ENCODE results near the gene SYVN1. TPM values are rescaled to one million over a fixed set of nuclear protein-coding genes. Genes with fewer than 3 reads are reported as not detected.

SYVN1 gene
- total RNA-seq, 1 donor from 2014 or later = 14.8 TPM

GRCh38 chr11:65172600-65172999 lies 38.3 kb upstream of the SYVN1 start:
- TF ChIP-seq CTCF (conservative IDR thresholded peaks at IDR 0.05; ENCODE audit: low read depth, low read length) = no peak
- H3K4me3 ChIP-seq (ENCODE audit: low read depth, low read length) = no peak overlapping the region
- no peak for DNase-seq (ENCODE audit: low read depth)

- H3K4me3 ChIP-seq (ENCODE audit: low read depth, low read length) = no peak within 1 kb of the TSS
- no peak for TF ChIP-seq CTCF (conservative IDR thresholded peaks at IDR 0.05; ENCODE audit: low read depth, low read length)
- no peak for DNase-seq (ENCODE audit: low read depth)
Observed at GRCh38 chr11:65170058-65170534, 35.8 kb upstream of the SYVN1 start, which contains the start of gene SPDYC. Gene SPDYC, plus strand, starts transcription at chr11:65170233. Its CDS starts 1,125 bp downstream, at chr11:65171358.

GRCh38 chr11:65169164-65169641 lies 34.9 kb upstream of the SYVN1 start:
- DNase-seq (ENCODE audit: low read depth) = no peak
- no peak overlapping the region for H3K4me3 ChIP-seq (ENCODE audit: low read depth, low read length)

DNA sequence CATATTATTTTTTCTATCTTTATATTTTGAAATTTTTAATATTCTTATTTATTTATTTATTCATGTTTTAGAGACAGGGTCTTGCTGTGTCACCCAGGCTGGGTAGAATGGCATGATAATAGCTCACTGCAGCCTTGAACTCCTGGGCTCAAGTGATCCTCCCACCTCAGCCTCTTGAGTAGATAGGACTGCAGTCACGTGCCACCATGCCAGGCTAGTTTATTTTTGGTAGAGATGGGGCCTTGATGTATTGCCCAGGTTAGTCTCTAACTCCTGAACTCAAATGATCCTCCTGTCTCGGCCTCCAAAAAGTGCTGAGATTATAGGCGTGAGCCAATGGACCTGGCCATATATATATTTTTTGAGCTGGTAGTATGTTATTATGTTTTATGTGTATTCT lies 33.3 kb upstream of the SYVN1 start:
- DNase-seq (ENCODE audit: low read depth) = no peak
- no peak for TF ChIP-seq CTCF (conservative IDR thresholded peaks at IDR 0.05; ENCODE audit: low read depth, low read length)
- no peak overlapping the region for H3K4me3 ChIP-seq (ENCODE audit: low read depth, low read length)

More at GRCh38 chr11:65169164-65169641, 34.9 kb upstream of the SYVN1 start:
- TF ChIP-seq CTCF (conservative IDR thresholded peaks at IDR 0.05; ENCODE audit: low read depth, low read length) = no peak

GRCh38 chr11:65166893-65167292 lies 32.6 kb upstream of the SYVN1 start:
- no peak for TF ChIP-seq CTCF (conservative IDR thresholded peaks at IDR 0.05; ENCODE audit: low read depth, low read length)
- H3K4me3 ChIP-seq (ENCODE audit: low read depth, low read length) = no peak overlapping the region
- DNase-seq (ENCODE audit: low read depth) = no peak

- no peak for TF ChIP-seq CTCF (conservative IDR thresholded peaks at IDR 0.05; ENCODE audit: low read depth, low read length)
- H3K4me3 ChIP-seq (ENCODE audit: low read depth, low read length) = peak overlapping the region; percentile 21
- DNase-seq (ENCODE audit: low read depth) = no peak
Observed at GRCh38 chr11:65165410-65166317, 31.3 kb upstream of the SYVN1 start.
